Adipocyte (in vitro differentiated cells): ENCODE data around the gene L3MBTL4.

Experiments used
- DNase-seq: peaks from one replicate; pipeline ENCODE4 v3.0.0-alpha.2; 2015; ENCODE audit warnings: low read depth
- H3K27me3 ChIP-seq: replicated peaks from 2 replicates; pipeline ENCODE4 v1.7.0; 2013; ENCODE audit warnings: mild to moderate bottlenecking, low read length, moderate library complexity; ENCODE audit not compliant: control insufficient read depth, insufficient read depth
- H3K36me3 ChIP-seq: 2 replicates; pipeline ENCODE4 v1.7.0; 2013; ENCODE audit warnings: low read length, mild to moderate bottlenecking, moderate library complexity; ENCODE audit not compliant: control insufficient read depth, insufficient read depth, severe bottlenecking
- H3K4me1 ChIP-seq: 2 replicates; pipeline ENCODE4 v1.7.0; 2013; ENCODE audit warnings: mild to moderate bottlenecking, low read length, moderate library complexity; ENCODE audit not compliant: control insufficient read depth, insufficient read depth
- H3K4me3 ChIP-seq: 2 replicates; pipeline ENCODE4 v1.7.0; 2013; ENCODE audit warnings: mild to moderate bottlenecking, low read length, moderate library complexity
- H3K9ac ChIP-seq: 2 replicates; pipeline ENCODE4 v1.7.0; 2013; ENCODE audit warnings: mild to moderate bottlenecking, low read length, moderate library complexity
- H3K9me3 ChIP-seq: 2 replicates; pipeline ENCODE4 v1.7.0; 2013; ENCODE audit warnings: mild to moderate bottlenecking, low read length, moderate library complexity; ENCODE audit not compliant: control insufficient read depth

L3MBTL4 gene

DNA sequence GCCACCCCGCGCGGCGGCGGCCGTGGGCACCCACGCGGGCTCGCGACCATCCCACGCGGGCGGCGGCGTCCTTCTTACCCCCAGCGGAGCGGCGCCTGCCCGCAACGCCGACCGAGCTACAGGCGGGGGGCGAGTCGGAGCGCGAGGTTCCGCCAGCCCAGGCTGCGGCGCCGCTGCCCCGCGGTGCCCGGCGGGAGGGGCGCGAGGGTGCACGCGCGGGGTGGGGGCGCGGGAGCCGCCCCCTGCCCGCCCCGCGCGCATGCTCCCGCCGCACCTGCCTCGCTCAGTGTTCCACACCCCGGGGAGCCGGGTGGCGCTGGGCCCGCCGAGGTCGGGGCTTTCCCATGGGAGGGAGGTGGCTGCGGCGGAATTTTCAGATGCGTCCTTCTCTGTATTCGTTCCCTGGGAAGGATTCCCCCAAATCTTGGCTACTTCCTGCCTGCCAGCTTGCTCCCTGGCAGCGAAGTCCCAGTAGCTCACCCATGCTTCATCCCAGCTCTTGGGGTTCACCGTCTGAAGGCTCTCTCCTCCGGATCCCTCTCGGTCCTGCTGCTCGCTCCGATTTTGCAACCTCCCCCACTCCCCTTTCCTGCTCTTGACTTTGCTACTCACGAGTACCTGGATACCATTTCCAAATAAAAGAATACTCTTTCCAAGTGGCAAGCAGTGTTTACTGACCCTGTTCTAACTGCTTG, at the start of gene L3MBTL4:
TSS of gene L3MBTL4 (minus strand) at position 189 of the 695 bp plus-strand sequence. CDS start 103,286 bp downstream, outside the sequence.
- peaks cover 9% of the 10 kb centered on the region for H3K27me3 ChIP-seq
- no peaks in the 10 kb centered on the region for H3K36me3 ChIP-seq
- peak; percentile 0 for DNase-seq
- peaks cover 14% of the 10 kb centered on the region for H3K4me1 ChIP-seq
- peak within 1 kb of the TSS; percentile 80 for H3K9ac ChIP-seq
- no peaks in the 10 kb centered on the region for H3K9me3 ChIP-seq
- H3K4me3 ChIP-seq = peak within 1 kb of the TSS; percentile 82

DNA sequence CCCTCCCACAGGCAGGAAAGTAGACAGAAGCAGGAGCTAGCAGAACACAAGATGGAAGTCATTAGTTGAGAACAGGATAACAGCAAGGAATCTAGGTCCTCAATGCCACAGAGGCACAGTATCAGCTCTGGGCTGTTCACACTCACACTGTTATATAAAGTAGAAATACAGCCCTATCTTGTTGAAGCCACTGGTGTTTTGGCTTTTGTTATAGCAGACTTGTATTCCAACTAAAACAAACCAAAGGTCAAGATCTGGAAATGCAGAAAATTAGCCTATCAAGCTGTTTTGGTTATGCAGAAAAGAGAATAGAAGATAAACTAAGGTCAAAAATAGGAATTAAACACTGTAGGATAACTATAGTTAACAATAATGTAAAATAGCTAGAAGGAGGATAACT, 37.5 kb upstream of the L3MBTL4 start:
- Histone ChIP-seq H3K4me3 (no peak overlapping the region), H3K36me3 (no peaks in the 10 kb centered on the region), H3K9me3 (no peaks in the 10 kb centered on the region), H3K27me3 (no peaks in the 10 kb centered on the region), H3K4me1 (no peaks in the 10 kb centered on the region), H3K9ac (no peak overlapping the region)
- no peak for DNase-seq

DNA sequence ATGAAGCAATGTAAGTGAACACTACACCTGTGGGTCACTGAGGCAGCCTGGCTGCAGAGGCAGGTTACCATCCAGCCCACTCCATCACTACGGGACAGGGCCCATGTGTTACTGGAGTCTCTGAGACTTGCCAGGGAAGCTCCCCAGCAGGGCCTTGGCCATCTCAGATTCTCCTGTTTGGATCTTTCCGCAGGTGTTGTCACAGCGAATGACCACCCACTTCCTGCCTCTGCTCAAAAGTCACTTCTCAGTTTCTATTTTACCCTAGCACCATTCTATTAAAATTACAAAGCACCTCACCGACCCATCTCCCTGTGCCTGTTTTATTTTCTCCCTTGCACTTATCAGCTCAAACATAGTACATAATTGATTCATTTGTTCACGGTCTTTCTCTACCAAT, 34.5 kb upstream of the L3MBTL4 start:
- H3K4me3 ChIP-seq = no peak overlapping the region
- H3K9ac ChIP-seq = no peak overlapping the region
- no peaks in the 10 kb centered on the region for H3K36me3 ChIP-seq
- no peak for DNase-seq
- H3K9me3 ChIP-seq = no peaks in the 10 kb centered on the region
- no peaks in the 10 kb centered on the region for H3K27me3 ChIP-seq
- H3K4me1 ChIP-seq = no peaks in the 10 kb centered on the region

DNA sequence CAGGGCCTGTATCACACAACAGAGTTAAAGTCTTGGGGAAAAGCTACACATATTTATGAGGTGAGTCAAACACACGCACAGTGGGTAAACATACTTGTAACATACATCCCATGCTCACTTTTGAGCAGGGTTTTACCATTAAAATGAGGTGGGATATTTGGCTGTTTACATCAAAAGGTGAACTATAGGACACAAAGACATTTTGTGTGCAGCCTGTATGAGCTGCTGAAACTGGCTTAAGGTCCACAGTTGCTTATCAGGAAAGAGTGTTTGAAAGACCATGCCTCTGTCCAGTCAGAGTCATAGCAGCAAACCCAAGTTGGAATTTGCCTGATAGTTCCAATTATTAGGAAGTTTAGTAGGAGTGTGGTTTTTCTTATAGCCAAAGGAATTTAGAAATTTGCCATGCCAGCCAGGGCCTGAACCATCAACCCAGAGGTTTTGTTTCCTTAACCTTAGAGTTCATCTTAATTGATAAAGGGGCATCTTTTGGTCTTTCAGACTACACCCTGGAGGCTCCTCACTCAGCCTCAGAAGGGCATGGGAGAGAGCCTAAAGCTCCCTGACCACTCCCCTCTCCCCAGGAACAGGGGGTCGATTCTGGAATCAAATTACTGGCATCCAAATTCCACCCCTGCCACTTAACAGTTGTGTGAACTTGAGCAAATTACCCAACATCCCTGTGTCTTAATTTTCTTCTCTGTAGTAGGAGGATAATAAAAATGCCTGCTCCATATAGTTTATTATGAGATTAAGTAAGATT, 29.9 kb upstream of the L3MBTL4 start:
- no peaks in the 10 kb centered on the region for H3K36me3 ChIP-seq
- no peak overlapping the region for H3K9ac ChIP-seq
- no peaks in the 10 kb centered on the region for H3K27me3 ChIP-seq
- H3K4me1 ChIP-seq = no peaks in the 10 kb centered on the region
- no peak for DNase-seq
- no peaks in the 10 kb centered on the region for H3K9me3 ChIP-seq
- no peak overlapping the region for H3K4me3 ChIP-seq

GRCh38 chr18:6441200-6441599, 26.5 kb upstream of the L3MBTL4 start:
- no peaks in the 10 kb centered on the region for H3K27me3 ChIP-seq

DNA sequence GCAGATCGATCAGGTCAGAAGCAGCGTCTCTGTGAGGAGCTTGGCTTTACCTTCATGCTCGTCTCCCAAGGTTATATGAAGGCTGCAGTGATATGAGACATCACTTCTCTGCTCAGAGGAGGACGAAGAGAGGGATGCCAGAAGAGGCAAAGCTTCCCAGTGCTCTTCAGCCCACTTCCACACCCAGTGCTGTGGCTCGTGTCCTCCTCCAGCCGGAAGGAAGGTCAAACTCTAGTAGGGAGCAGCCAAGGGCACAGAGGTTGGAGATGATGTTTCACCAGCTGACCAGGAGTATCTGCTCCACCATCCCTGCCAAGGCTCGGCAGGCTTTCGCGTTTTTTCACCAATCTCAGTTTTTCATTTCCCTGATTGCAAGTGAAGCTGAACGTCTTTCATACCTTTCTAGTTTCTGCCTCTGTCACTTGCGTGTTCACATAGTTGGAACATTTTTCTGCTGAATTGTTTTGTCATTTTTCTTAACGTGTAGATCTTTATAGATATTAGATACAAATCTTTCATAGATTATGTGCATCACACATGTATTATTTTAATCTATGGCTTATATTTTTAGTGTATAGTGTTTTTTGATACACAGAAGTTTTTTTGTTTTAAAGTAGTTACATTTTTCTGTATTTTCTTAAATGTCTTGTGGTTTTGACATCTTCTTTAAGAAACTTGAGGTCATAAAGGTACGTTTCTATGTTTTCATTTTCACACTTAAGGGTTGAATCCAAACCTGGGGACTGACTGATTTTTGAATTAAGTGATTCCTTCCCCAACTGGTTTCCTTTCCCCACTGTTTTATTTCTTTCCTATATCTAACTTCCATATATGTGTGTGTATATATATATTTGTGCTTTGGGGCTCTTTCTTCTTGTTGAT, 23.5 kb upstream of the L3MBTL4 start:
- Histone ChIP-seq H3K9ac (no peak overlapping the region), H3K36me3 (no peaks in the 10 kb centered on the region), H3K9me3 (no peaks in the 10 kb centered on the region), H3K27me3 (no peaks in the 10 kb centered on the region), H3K4me1 (peaks cover 14% of the 10 kb centered on the region), H3K4me3 (no peak overlapping the region)
- no peak for DNase-seq

More at GRCh38 chr18:6441200-6441599, 26.5 kb upstream of the L3MBTL4 start:
- Histone ChIP-seq H3K36me3 (no peaks in the 10 kb centered on the region), H3K9me3 (no peaks in the 10 kb centered on the region), H3K9ac (no peak overlapping the region), H3K4me1 (no peaks in the 10 kb centered on the region), H3K4me3 (no peak overlapping the region)
- no peak for DNase-seq

- H3K4me1 ChIP-seq = peaks cover 14% of the 10 kb centered on the region
- no peak overlapping the region for H3K4me3 ChIP-seq
- no peak overlapping the region for H3K9ac ChIP-seq
- no peaks in the 10 kb centered on the region for H3K9me3 ChIP-seq
- no peaks in the 10 kb centered on the region for H3K27me3 ChIP-seq
- no peak for DNase-seq
- no peaks in the 10 kb centered on the region for H3K36me3 ChIP-seq
Measured at GRCh38 chr18:6435731-6436130, 21.0 kb upstream of the L3MBTL4 start.

DNA sequence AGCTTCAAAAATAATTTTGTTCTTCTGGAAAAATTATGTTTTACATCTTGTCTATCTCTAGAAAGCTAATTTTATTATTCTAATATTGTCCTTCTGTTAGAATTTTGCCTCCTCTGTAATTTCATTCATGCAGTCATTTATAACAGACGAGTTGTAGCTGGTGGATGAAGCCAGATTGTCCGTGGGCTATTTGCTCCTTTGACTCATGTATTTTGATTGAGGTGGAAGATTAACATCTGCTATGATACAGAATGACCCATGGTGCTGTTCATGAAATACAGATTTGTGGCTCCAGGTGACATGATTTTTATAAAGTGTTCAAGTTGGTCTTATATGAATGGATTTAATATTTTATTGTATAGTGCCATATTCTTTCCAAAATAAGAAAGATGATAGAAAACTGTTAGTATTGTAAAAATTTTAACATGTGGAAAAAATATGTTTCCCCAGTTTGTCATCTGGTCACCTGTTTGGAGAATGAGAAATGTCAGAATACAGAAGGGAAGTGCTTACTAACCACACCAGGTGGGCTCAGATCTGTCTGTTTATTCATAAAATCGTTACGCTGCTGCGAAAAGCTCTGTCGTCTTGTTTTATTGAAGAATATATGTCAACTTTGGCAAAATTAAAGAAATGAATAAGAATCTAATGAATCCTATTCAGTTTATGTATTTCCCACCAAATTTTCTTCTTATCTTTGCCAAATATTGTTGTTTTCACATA, 20.4 kb upstream of the L3MBTL4 start:
- Histone ChIP-seq H3K36me3 (no peaks in the 10 kb centered on the region), H3K4me1 (peaks cover 14% of the 10 kb centered on the region), H3K27me3 (no peaks in the 10 kb centered on the region), H3K9me3 (no peaks in the 10 kb centered on the region), H3K9ac (no peak overlapping the region), H3K4me3 (peak overlapping the region; percentile 83)
- no peak for DNase-seq

GRCh38 chr18:6434481-6434880, 19.8 kb upstream of the L3MBTL4 start:
- no peaks in the 10 kb centered on the region for H3K27me3 ChIP-seq
- peaks cover 14% of the 10 kb centered on the region for H3K4me1 ChIP-seq
- no peak for DNase-seq
- peak overlapping the region; percentile 25 for H3K9ac ChIP-seq
- no peaks in the 10 kb centered on the region for H3K9me3 ChIP-seq
- H3K4me3 ChIP-seq = peak overlapping the region; percentile 83
- H3K36me3 ChIP-seq = no peaks in the 10 kb centered on the region

GRCh38 chr18:6431659-6432318, 17.1 kb upstream of the L3MBTL4 start:
- Histone ChIP-seq H3K9ac (no peak overlapping the region), H3K4me3 (no peak overlapping the region), H3K36me3 (no peaks in the 10 kb centered on the region), H3K4me1 (peaks cover 14% of the 10 kb centered on the region), H3K27me3 (no peaks in the 10 kb centered on the region), H3K9me3 (no peaks in the 10 kb centered on the region)
- DNase-seq = no peak
